22Rv1 (cell line): Measurements from ENCODE around the gene GNPDA1.

ENCODE experiments used
- CTCF ChIP-seq: fragments of 450-650 bp; IDR thresholded peaks from 2 replicates; pipeline ENCODE4 v1.5.1; 2017; ENCODE audit warnings: mild to moderate bottlenecking
- ZFX ChIP-seq: fragments of 450-650 bp; IDR thresholded peaks from 2 replicates; pipeline ENCODE4 v1.6.1; 2017; ENCODE audit warnings: antibody characterized with exemption, borderline replicate concordance

DNA sequence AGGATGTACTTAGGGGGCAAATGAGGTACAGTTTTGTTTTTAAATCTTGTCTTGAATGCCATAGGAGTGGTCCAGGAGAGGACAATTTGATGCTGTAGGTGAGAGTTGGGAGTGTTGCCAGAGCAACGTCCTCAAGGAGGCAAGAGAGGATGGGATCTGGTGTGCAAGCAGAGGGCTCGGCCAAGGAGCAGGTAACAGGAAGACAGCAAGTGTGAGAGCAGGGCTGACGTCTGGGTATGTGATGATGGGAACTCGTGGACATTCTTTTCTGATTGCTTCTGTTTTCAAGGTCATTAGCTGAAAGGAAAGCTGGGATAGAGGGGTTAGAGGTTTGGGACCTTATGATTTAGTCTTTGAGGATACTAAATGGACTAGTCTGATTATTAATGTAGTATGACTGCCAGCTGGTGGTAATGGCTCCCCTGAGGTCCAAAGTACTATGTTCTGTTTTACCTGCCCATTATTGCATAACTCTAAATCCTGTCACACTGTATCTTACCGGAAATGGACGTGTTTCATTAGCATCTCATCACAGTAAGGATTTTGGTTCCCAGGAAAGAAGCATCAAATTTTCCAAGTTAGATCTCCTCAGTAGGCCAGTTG lies 15.4 kb downstream of the GNPDA1 start:
- TF ChIP-seq CTCF (no peak), ZFX (no peak)
